SK-N-SH (cell line): Measurements from ENCODE around the gene RNLS. TPM values are rescaled to one million over a fixed set of nuclear protein-coding genes. Genes with fewer than 3 reads are reported as not detected.

Experiments
- CTCF ChIA-PET: fragments of 300-600, 350-600 bp; formaldehyde crosslinking; extraction: SDS; loops from one replicate; lab custom pipeline; 2021; lab: Yijun Ruan, JAX
- POLR2A ChIA-PET: fragments of 350-600 bp; sonication (Branson Sonifier 250); formaldehyde crosslinking; extraction: SDS; loops from one replicate; lab custom pipeline; 2020; ENCODE audit warnings: antibody characterized with exemption, inconsistent platforms; lab: Yijun Ruan, JAX
- DNase-seq: peaks from one replicate; pipeline ENCODE4 v3.0.0; 2012
- H2AFZ ChIP-seq: fragments of 200-600 bp; sonication (generic); 2 replicates; pipeline ENCODE4 v1.8.1; 2016; ENCODE audit warnings: antibody characterized with exemption, mild to moderate bottlenecking, low read depth
- H3F3A ChIP-seq: fragments of 200-600 bp; sonication (generic); replicated peaks from 2 replicates; pipeline ENCODE3; 2016; ENCODE audit warnings: antibody characterized with exemption, mild to moderate bottlenecking; ENCODE audit not compliant: insufficient read depth
- H3K27ac ChIP-seq, 2 experiments: fragments of 200-500 bp in 1 of 2; fragments of 200-600 bp in 1 of 2; sonication (Bioruptor generic) in 1 of 2; sonication (generic), shearing (Covaris generic) in 1 of 2; 2 replicates each; pipeline versions ENCODE4 v1.5.1 to v1.6.1; 2014 to 2016; ENCODE audit warnings: low read depth in 2 of 2, inconsistent platforms in 1 of 2, low read length in 1 of 2, mild to moderate bottlenecking in 1 of 2, mixed read lengths in 1 of 2
- H3K27me3 ChIP-seq: fragments of 200-600 bp; sonication (generic), shearing (Covaris generic); 2 replicates; pipeline ENCODE4 v1.6.1; 2016; ENCODE audit warnings: mixed run types; ENCODE audit not compliant: insufficient read depth
- H3K36me3 ChIP-seq, 2 experiments: fragments of 200-500 bp in 1 of 2; fragments of 200-600 bp in 1 of 2; sonication (Bioruptor generic) in 1 of 2; sonication (generic) in 1 of 2; replicated peaks in 1 of 2; 2 replicates each; pipeline versions ENCODE3 to v1.5.1; 2014 to 2016; ENCODE audit warnings: low read length in 1 of 2, mild to moderate bottlenecking in 1 of 2; ENCODE audit not compliant: insufficient read depth in 2 of 2, control insufficient read depth in 1 of 2
- H3K4me1 ChIP-seq, 2 experiments: fragments of 200-500 bp in 1 of 2; fragments of 200-600 bp in 1 of 2; sonication (Bioruptor generic) in 1 of 2; sonication (generic), shearing (Covaris generic) in 1 of 2; 2 replicates each; pipeline versions ENCODE4 v1.5.1 to v1.6.1; 2014 to 2016; ENCODE audit warnings: low read depth in 1 of 2, low read length in 1 of 2, mixed run types in 1 of 2; ENCODE audit not compliant: insufficient read depth in 2 of 2, control insufficient read depth in 1 of 2
- H3K4me2 ChIP-seq: fragments of 200-600 bp; sonication (generic), shearing (Covaris generic); 2 replicates; pipeline ENCODE4 v1.6.1; 2017; ENCODE audit warnings: mixed run types
- H3K4me3 ChIP-seq, 2 experiments: fragments of 200-500 bp in 1 of 2; fragments of 200-600 bp in 1 of 2; sonication (Bioruptor generic) in 1 of 2; sonication (generic), shearing (Covaris generic) in 1 of 2; 2 replicates each; pipeline versions ENCODE4 v1.5.1 to v1.8.1; 2014 to 2016; ENCODE audit warnings: low read depth in 2 of 2, inconsistent platforms in 1 of 2, low read length in 1 of 2, mild to moderate bottlenecking in 1 of 2, mixed read lengths in 1 of 2, moderate library complexity in 1 of 2
- H3K79me2 ChIP-seq: fragments of 200-600 bp; sonication (generic); 2 replicates; pipeline ENCODE4 v1.8.1; 2017; ENCODE audit warnings: mild to moderate bottlenecking; ENCODE audit not compliant: insufficient read depth
- H3K9ac ChIP-seq: fragments of 200-600 bp; sonication (generic); 2 replicates; pipeline ENCODE4 v1.6.1; 2017; ENCODE audit warnings: mixed run types
- H3K9me2 ChIP-seq: fragments of 200-600 bp; sonication (generic); 2 replicates; pipeline ENCODE4 v1.6.1; 2017; ENCODE audit warnings: mixed run types
- H3K9me3 ChIP-seq: fragments of 200-600 bp; sonication (generic); 2 replicates; pipeline ENCODE4 v1.6.1; 2017; ENCODE audit warnings: mixed run types, mild to moderate bottlenecking, moderate library complexity
- H4K20me1 ChIP-seq: fragments of 200-600 bp; sonication (generic); 2 replicates; pipeline ENCODE4 v1.6.1; 2017; ENCODE audit warnings: mild to moderate bottlenecking, mixed run types; ENCODE audit not compliant: insufficient read depth
- EP300 ChIP-seq, 2 experiments: IDR thresholded peaks; 2 replicates each; pipeline versions ENCODE4 v1.4.0 to v1.6.1; 2012; ENCODE audit warnings: borderline replicate concordance in 1 of 2, low read depth in 1 of 2, low read length in 1 of 2
- FOXJ3 ChIP-seq: sonication (generic); formaldehyde crosslinking; IDR thresholded peaks from 2 replicates; pipeline ENCODE4 v1.5.1; 2020; ENCODE audit warnings: mild to moderate bottlenecking, missing genetic modification reagents
- GABPA ChIP-seq: IDR thresholded peaks from 2 replicates; pipeline ENCODE4 v1.4.0; 2012; ENCODE audit warnings: low read depth, mild to moderate bottlenecking
- JUND ChIP-seq: IDR thresholded peaks from 2 replicates; pipeline ENCODE4 v1.4.0; 2012
- MXI1 ChIP-seq: IDR thresholded peaks from 2 replicates; pipeline ENCODE4 v1.6.1; 2012; ENCODE audit warnings: mild to moderate bottlenecking, low read depth, low read length, improper control_type of control experiment
- NFIC ChIP-seq: IDR thresholded peaks from 2 replicates; pipeline ENCODE4 v1.4.0; 2012; ENCODE audit warnings: borderline replicate concordance
- NRF1 ChIP-seq: IDR thresholded peaks from 2 replicates; pipeline ENCODE4 v1.6.1; 2012; ENCODE audit warnings: low read depth, mild to moderate bottlenecking, low read length
- POLR2AphosphoS5 ChIP-seq: IDR thresholded peaks from 2 replicates; pipeline ENCODE4 v1.6.1; 2012; ENCODE audit warnings: low read depth, low read length
- SIN3A ChIP-seq: IDR thresholded peaks from 2 replicates; pipeline ENCODE4 v1.6.1; 2012; ENCODE audit warnings: low read depth, mild to moderate bottlenecking, low read length, moderate library complexity, borderline replicate concordance
- TAF1 ChIP-seq: IDR thresholded peaks from 2 replicates; pipeline ENCODE4 v1.6.1; 2012; ENCODE audit warnings: low read depth, mild to moderate bottlenecking, low read length, moderate library complexity, borderline replicate concordance
- USF2 ChIP-seq: fragments of 150-350 bp; IDR thresholded peaks from 2 replicates; pipeline ENCODE4 v1.6.1; 2017; ENCODE audit warnings: antibody characterized with exemption, low read length, low read depth, borderline replicate concordance
- WGBS: methylation state at CpG from one replicate; pipeline ENCODE4 v1.1.6; 2017; ENCODE audit warnings: low lambda C conversion rate; 5-methylcytosine and 5-hydroxymethylcytosine counted together
- polyA plus RNA-seq, 3 experiments: library from polyadenylated mRNA; depleted of rRNA; stranded (reverse); fragments of >200 nt; gene quantifications; 2 replicates each; pipeline ENCODE4 v1.2.3, GENCODE V29; 2012

Gene RNLS
- polyA plus RNA-seq, 1 of the 3 experiments (the other 2 are of a cell fraction), result not detected

- Histone ChIP-seq H3K4me1 (peaks cover 2 to 8% of the 10 kb centered on the region in 2 experiments; a peak in 3 of 4 replicates), H3K36me3 (no peaks in the 10 kb centered on the region), H2AFZ (no peak overlapping the region), H3K9me2 (0 out of 2 replicates have a peak, but pooled peaks cover under 1% of the 10 kb centered on the region), H3K27ac (no peak overlapping the region), H4K20me1 (no peaks in the 10 kb centered on the region), H3K27me3 (no peaks in the 10 kb centered on the region), H3K9ac (no peak overlapping the region), H3K4me2 (no peak overlapping the region), H3F3A (no peaks in the 10 kb centered on the region), H3K4me3 (no peak overlapping the region), H3K79me2 (no peaks in the 10 kb centered on the region), H3K9me3 (no peaks in the 10 kb centered on the region)
- CTCF ChIA-PET, result interaction anchor here (1.0 kb wide), 1 partner anchor 23 kb away, joined by 3 read pairs; no protein-coding TSS in a partner anchor
- POLR2A ChIA-PET, result no interaction called here
- no peak for TF ChIP-seq NRF1
- no peak for TF ChIP-seq GABPA
- TF ChIP-seq POLR2AphosphoS5, result no peak
- TF ChIP-seq MXI1, result no peak
- no peak for TF ChIP-seq TAF1
- 100% methylated on average over 1 of the region's 1 CpG for WGBS
- no peak for DNase-seq
Measured at GRCh38 chr10:88491314-88491713, 91.8 kb downstream of the RNLS start.

DNA sequence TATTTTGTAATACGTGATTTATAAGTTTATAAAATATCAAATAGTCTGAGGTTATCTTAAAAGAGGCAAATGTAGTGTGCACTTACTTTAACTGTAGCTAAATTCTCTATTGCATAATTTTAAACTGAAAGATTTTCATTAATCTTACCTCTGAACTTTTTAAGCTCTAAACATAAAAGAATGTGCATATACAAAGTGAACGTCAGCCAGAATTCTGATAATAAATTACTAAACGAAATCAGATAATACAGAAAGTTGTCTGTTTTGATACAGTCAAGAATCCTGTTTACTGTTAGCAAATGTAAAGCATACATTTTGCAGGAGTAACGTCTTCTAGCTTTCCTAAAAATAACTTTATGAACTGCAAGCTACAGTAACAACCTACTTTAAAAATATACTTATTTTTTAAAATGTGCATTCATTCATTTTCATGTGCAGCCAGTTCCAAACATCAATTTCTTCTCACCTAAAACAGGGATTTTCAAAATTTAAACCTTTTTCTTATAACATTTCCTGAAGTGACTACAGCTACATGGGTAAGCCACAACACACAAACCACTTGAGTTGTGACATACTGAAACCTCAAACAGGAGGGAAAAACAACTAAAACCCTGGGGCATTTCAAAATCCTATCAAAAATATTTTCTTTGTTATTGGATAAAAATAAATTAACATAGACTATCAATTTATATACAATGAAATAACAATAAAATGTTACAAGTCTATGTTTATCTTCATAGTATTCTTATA is 92.7 kb downstream of the RNLS start:
- no peaks in the 10 kb centered on the region for H3K36me3 ChIP-seq
- H2AFZ ChIP-seq, result no peak overlapping the region
- 73% methylated on average over 4 of the region's 4 CpGs for WGBS
- ChIA-PET CTCF (interaction anchor here (0.8 kb wide), 1 partner anchor 100 kb away, joined by 3 read pairs; no protein-coding TSS in a partner anchor), POLR2A (no interaction called here)
- TF ChIP-seq SIN3A, result no peak
- no peak for TF ChIP-seq NFIC
- no peak for TF ChIP-seq FOXJ3 (CRISPR knock-in tag)
- TF ChIP-seq TAF1, result no peak
- no peak for TF ChIP-seq EP300 (IDR thresholded peaks at IDR 0.05; ENCODE audit: borderline replicate concordance in 1 of 2, low read depth in 1 of 2, low read length in 1 of 2)
- TF ChIP-seq JUND, result no peak
- no peak for TF ChIP-seq USF2
- peaks cover 2 to 8% of the 10 kb centered on the region in 2 experiments; a peak in 3 of 4 replicates for H3K4me1 ChIP-seq
- no peak overlapping the region for H3K4me3 ChIP-seq
- no peaks in the 10 kb centered on the region for H3K9me3 ChIP-seq
- H3K79me2 ChIP-seq, result no peaks in the 10 kb centered on the region
- H3K27me3 ChIP-seq, result no peaks in the 10 kb centered on the region
- H3F3A ChIP-seq, result no peaks in the 10 kb centered on the region
- no peak overlapping the region for H3K9ac ChIP-seq
- DNase-seq, result no peak
- no peaks in the 10 kb centered on the region for H4K20me1 ChIP-seq
- no peak overlapping the region for H3K27ac ChIP-seq
- H3K4me2 ChIP-seq, result no peak overlapping the region
- 0 out of 2 replicates have a peak, but pooled peaks cover 5% of the 10 kb centered on the region for H3K9me2 ChIP-seq
